ENCODE data around the gene COL9A3. TPM values are rescaled to one million over a fixed set of nuclear protein-coding genes. Genes with fewer than 3 reads are reported as not detected.

The COL9A3 gene
- total RNA-seq, 1 experiment from 2014 or later = 136 TPM

GRCh38 chr20:62860391-62860923, 43.6 kb downstream of the COL9A3 start:
- peak overlapping the region; percentile 74 for H3K4me3 Mint-ChIP-seq
- peaks cover 3% of the 10 kb centered on the region; the same call in 1 of the 2 replicates for H3K27me3 Mint-ChIP-seq (ENCODE audit: low read depth)
- no peak for TF ChIP-seq NR2C2 (CRISPR knock-in tag; IDR thresholded peaks at IDR 0.05)
- TF ChIP-seq GRHL2 (CRISPR knock-in tag; IDR thresholded peaks at IDR 0.05; ENCODE audit: insufficient replicate concordance, severe bottlenecking) = no peak
- no peak for TF ChIP-seq ZSCAN18 (CRISPR knock-in tag; IDR thresholded peaks at IDR 0.05)
- no peak for TF ChIP-seq MLX (CRISPR knock-in tag; IDR thresholded peaks at IDR 0.05)
- no peak for TF ChIP-seq ZNF532 (CRISPR knock-in tag; IDR thresholded peaks at IDR 0.05; ENCODE audit: borderline replicate concordance)
- TF ChIP-seq ARID4B (CRISPR knock-in tag; IDR thresholded peaks at IDR 0.05; ENCODE audit: borderline replicate concordance) = no peak
- no peak for TF ChIP-seq NFATC4 (CRISPR knock-in tag; IDR thresholded peaks at IDR 0.05)
- TF ChIP-seq STAT6 (CRISPR knock-in tag; conservative IDR thresholded peaks at IDR 0.05; ENCODE audit: low read depth) = no peak
- DNase-seq (ENCODE audit: low spot score) (no peak), ATAC-seq (peak; percentile 2; the same call in 1 of the 2 replicates)
- peaks cover 12% of the 10 kb centered on the region for H3K36me3 Mint-ChIP-seq
- ChIA-PET POLR2A (interaction anchor here (1.0 kb wide), 1 partner anchor 880 kb away, joined by 3 read pairs; no protein-coding TSS in a partner anchor), CTCF (interaction anchor here (0.5 to 2.6 kb wide), 5 partner anchors 38 to 109 kb away, joined by 3 to 13 read pairs (median 3); partner anchors contain the start of gene OGFR)
- H3K9me3 Mint-ChIP-seq = no peaks in the 10 kb centered on the region
- peaks cover 28% of the 10 kb centered on the region for H3K4me1 Mint-ChIP-seq
- H3K27ac Mint-ChIP-seq = no peak overlapping the region

Measured in WTC11 (cell line).